Stimulated activated CD8-positive, alpha-beta memory T cell treated with anti-CD3 and anti-CD28 coated beads, Interleukin-4, amount 100 ng/mL, for 4 hours (primary cell): ENCODE data around the gene FARS2.

Experiments
- DNase-seq, 2 donors: peaks; one replicate each; pipeline ENCODE4 v3.0.0-alpha.2; 2020; ENCODE audit warnings: low read depth in 2 of 2, low spot score in 1 of 2

Gene FARS2

DNA sequence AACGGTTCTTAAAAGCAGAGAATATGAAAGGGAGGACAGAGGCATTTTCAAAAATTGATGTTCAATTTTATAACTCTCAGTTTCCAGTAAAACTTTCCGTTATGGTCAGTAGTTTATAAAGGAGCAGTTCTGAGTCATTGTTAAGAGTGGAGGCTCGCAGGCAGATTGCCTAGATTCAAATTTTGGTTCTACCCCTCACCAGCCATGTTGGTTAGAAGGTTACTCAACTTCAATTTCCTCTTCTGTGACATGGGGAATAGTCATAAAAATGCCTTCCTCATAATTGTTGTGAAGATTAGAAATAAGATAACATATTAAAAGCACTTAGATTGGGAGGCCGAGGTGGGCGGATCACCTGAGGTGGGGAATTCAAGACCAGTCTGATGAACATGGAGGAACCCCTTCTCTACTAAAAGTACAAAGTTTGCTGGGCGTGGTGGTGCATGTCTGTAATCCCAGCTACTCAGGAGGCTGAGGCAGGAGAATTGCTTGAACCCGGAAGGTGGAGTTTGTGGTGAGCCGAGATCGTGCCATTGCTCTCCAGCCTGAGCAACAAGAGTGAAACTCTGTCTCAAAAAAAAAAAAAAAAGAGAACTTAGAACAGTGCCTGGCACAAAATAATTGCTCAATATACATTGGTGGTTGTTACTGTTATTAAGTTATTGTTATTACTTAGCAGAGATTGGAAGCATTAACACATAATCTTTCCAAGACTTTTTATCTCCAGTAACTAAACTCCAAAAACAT lies 396.5 kb downstream of the FARS2 start:
- no peak for DNase-seq

DNA sequence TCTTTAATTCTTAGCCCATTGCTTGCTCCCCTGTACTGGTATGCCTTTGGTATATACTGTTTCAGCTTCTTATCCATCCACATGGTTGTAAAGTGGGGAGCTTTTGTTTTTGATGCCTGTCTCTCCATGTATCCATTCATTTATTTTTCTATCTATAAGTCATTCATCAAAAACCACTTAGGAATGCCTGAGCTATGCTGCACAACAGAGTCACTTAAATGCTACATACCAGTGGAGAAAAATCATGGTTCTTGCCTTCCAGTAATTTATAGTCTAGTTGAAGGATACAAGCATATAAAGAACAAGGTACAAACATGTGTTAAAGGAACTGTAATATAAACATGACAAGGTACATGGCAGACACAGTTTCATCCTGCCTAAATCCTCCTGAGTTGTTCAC lies 398.2 kb downstream of the FARS2 start:
- DNase-seq = no peak

- no peak for DNase-seq
Observed at GRCh38 chr6:5660772-5661171, 399.5 kb downstream of the FARS2 start.

DNA sequence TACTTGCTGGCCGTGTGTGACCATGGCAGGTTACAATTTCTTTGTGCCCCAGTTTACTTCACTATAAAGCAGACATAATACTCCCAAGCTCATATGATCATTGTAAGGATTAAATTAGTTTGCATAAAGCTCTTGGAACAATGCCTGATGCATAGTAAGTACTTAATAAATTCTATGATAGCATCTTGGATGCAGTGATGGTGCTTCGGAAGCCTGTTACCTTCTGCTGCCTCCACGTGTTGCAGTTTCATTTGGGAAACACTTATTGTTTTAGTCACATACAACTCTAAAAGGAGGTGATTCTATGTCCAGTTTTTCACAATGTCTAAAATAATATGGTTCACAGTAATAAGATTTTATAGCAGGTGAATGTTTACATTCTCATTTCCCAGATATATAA lies 401.5 kb downstream of the FARS2 start:
- DNase-seq = no peak

- no peak for DNase-seq
Observed at GRCh38 chr6:5663259-5663658, 401.9 kb downstream of the FARS2 start.

DNA sequence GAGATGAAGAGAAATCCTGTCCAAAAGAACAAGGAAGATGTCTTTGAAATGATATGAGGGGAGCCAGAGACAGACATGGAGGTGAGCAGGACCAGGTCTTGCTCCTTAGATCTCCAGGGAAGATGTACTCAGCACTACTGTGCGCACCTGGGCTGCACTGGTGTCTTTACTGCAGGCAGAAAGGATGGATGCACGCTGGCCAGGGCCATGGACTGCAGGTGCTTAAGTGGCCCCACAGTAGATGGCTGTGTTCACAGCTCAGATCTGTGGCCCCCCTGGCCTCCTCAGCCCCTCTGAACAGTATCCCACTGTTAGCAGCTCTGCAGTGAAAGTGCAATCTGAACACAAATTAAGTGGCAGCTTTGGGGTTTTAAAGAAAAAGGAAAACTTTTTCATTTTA lies 402.4 kb downstream of the FARS2 start:
- no peak for DNase-seq

DNA sequence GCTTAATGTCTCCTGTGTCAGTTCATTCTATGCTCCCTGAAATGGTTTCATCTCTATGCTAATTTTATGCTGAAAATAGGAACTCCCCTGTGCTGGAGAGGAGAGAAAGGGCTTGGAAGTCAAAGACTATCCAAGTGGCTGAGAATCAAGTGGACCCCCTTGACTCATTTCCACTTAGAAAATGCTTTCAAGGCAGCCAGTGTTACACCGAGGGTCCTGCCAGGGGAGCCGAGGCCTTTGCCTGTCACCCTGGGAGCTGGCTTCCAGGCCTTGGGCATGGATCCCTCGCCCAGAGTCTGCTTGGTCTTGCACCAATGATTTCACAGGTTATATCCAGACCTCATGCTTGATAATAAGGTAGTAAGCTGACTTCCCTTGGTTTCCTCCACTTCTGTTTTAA lies 402.8 kb downstream of the FARS2 start:
- DNase-seq = no peak

DNA sequence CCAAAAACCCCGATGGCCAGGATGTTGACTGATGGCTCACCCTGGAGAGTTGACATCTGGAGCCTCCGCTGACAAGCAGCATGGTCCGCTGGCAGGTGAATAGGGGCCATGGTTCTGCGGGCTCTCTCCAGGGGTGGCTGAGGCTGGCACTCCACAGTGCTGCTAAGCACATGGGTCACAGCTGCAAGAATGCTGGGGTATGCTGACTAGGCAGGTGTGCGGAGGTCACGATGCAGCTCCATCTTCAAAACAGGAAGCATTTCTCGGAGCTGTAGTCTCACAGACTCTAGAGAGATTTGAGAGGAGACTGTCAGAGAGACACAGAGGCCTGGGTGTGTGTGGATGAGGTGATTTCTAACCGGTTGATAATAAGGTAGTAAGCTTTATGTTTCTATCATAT lies 403.9 kb downstream of the FARS2 start:
- no peak for DNase-seq

DNA sequence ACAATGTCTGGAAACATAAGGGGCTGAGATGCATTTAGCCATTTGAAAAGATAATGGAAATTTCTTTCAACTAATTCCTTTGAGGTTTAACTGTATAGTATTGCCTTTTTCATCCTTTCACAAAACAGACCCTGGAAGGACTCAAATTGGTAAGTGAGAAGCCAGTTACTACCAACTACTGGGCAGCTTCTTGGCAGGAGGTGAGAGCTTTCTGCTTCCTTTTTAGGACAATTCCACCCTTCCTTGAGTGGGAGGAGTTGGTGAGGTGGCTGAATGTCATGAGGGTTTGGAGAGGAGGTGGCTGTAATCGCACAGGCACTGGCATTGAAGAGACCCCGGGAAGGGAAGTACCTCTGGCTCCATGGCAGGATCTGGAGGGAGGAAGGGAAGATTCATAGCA lies 404.4 kb downstream of the FARS2 start:
- DNase-seq = no peak

DNA sequence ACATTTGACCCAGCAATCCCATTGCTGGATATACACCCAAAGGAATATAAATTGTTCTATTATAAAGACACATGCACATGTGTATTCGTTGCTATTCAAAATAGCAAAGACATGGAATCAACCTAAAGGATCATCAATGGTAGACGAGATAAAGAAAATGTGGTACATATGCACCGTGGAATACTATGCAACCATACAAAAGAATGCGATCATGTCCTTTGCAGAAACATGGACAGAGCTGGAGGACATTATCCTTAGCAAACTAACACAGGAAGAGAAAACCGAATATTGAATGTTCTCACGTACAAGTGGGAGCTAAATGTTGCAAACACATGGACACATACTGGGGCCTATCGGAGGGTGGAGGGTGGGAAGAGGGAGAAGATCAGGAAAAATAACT lies 405.4 kb downstream of the FARS2 start:
- DNase-seq = no peak

DNA sequence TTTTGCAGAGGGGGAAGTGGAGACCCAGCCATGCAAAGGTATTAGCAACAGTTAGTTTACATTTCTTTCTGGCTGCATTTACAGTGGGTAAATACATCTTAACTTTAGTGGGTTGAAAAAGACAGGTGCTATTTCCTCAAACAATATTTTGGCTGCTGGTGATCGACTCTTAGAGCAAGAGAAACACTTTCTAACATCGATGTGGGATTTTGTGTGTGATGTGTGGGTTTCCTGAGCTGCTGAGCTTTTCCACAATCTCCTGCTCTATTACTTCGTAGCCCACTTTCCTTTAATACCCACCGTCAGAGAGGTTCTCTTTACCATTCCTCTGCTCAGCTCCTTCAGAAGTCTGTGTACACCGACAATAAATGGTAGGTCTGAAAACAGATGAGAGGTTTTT lies 406.4 kb downstream of the FARS2 start:
- no peak for DNase-seq

- no peak for DNase-seq
Observed at GRCh38 chr6:5670381-5670780, 409.1 kb downstream of the FARS2 start.

DNA sequence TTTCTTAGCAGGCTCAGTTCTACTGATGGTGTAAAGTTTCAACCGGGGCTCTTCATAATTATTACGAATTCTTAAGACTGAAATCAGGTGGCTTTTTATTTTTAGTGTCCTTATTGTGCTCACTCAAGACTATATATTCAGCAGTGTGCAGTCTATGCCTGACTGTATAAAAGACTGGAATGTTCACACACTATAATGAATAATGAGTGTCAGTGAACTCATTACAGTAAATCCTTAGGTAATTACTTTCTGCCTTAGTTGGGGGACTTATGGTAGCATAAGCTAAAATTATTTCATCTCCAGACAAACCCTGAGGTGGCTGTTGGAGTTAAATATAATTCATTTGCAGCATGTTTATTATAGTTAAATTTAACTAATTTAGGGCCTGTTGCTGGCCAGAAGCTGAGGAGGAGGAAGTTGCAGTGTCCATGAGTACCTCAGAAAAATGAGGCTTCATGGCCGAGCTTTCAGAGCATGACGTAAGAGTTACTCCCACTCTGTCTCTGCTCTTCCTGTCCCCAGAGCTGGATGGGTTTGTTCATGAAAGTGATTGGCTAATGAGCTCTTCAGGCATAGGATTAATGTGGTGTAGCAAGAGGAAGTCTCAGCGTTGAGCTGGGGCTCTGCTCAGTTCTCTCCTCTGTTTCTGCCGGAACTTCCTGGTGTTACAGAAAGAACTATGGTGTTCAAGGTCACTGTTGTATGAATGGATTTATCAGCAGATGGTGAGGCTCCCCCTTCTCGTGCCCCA lies 409.7 kb downstream of the FARS2 start:
- no peak for DNase-seq

- no peak for DNase-seq
Observed at GRCh38 chr6:5671601-5672559, 410.6 kb downstream of the FARS2 start.

DNA sequence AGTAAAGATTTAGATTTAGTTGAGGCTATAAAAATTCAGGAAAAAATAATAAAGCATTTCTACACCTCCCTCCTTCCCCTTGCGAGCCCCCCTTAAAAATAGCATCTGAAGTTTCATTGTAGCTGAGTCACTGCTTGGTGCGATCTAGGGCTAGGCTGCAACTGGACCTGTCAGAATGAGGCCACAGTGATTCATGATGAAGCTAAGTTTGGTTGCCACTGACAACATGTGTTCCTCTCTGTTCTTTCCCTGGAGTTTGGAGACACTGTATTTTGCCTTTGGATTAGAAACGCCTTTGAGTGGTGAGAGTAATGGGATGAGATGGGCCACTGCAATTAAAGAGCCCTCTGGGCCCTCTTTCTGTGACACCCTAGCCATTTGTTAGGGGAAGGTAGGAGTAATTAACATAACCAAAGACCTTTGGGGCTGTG lies 411.3 kb downstream of the FARS2 start:
- no peak for DNase-seq

- no peak for DNase-seq
Observed at GRCh38 chr6:5673019-5673790, 411.9 kb downstream of the FARS2 start.

- no peak for DNase-seq
Observed at GRCh38 chr6:5674141-5674540, 412.8 kb downstream of the FARS2 start.

DNA sequence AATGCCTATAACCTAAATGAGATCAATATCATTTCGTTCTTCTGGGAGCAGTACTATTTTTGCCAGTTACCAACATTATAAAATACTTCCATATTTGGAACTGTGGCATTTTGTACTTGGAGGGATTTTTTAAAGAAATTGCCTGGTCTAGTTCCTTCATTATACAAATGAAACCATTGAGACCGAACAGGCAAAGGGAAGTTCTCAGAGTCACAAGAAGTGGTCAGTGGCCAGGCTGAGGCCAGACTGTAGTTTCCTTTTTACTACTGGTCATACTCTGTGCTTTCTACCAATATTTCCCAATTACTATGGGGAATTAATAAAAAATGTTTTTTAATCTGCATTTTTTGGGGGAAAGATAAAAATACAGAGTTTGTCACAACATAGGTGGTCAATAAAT lies 413.4 kb downstream of the FARS2 start:
- no peak for DNase-seq

GRCh38 chr6:5676701-5677100 lies 415.4 kb downstream of the FARS2 start:
- DNase-seq = no peak

- no peak for DNase-seq
Observed at GRCh38 chr6:5677219-5678000, 416.1 kb downstream of the FARS2 start.
